K562 (cell line): ENCODE data around the gene ITGB6. TPM values are rescaled to one million over a fixed set of nuclear protein-coding genes. Genes with fewer than 3 reads are reported as not detected.

Experiments used
- ATAC-seq: fragments of 200-7000 bp; cut with Tn5 transposase; 3 replicates; pipeline ENCODE4 v1.9.1; 2020; ENCODE audit warnings: moderate library complexity
- BruUV-seq: library from RNA; stranded (reverse); fragments of 400-500 nt; replicated peaks from 2 replicates; lab custom pipeline; 2021; lab: Mats Ljungman, UMichigan
- CTCF ChIA-PET: fragments of 300-600 bp; formaldehyde crosslinking; extraction: SDS; loops from one replicate; lab custom pipeline; 2021; ENCODE audit warnings: low intra/inter-chr PET ratio; lab: Yijun Ruan, JAX
- POLR2A ChIA-PET: fragments of 300-600, 350-650 bp; sonication (Branson Sonifier 250); formaldehyde crosslinking; extraction: SDS; loops from one replicate; lab custom pipeline; 2021; ENCODE audit warnings: antibody characterized with exemption, inconsistent platforms; lab: Yijun Ruan, JAX
- DNase-seq, 4 experiments: peaks; one replicate each; pipeline versions ENCODE4 v3.0.0 to v3.0.0-alpha.2; 2011 to 2018; ENCODE audit warnings: low spot score in 3 of 4, mixed read lengths in 3 of 4; ENCODE audit errors: extremely low read depth in 1 of 4
- FAIRE-seq: peaks from 2 replicates; lab custom pipeline; 2011; peaks lifted over from hg19 to GRCh38; lab: Jason Lieb, UNC
- H2AFZ ChIP-seq: 2 replicates; pipeline ENCODE4 v1.6.0; 2011; ENCODE audit warnings: low read depth, low read length, control low read depth, inconsistent platforms
- H3K27ac ChIP-seq: fragments of 200-600 bp; 3 replicates; pipeline ENCODE4 v1.8.0; 2011; ENCODE audit warnings: low read depth, mild to moderate bottlenecking, control low read depth, inconsistent platforms, low read length, moderate library complexity, mixed read lengths; ENCODE audit errors: extremely low read depth
- H3K27me3 ChIP-seq, 2 experiments: fragments of 300-600 bp in 1 of 2; 2 replicates in 1 of 2; 3 replicates in 1 of 2; pipeline versions ENCODE4 v1.6.0 to v1.8.0; 2011; ENCODE audit warnings: inconsistent platforms in 2 of 2, low read length in 2 of 2, mild to moderate bottlenecking in 1 of 2, mixed read lengths in 1 of 2, moderate library complexity in 1 of 2; ENCODE audit not compliant: control insufficient read depth in 2 of 2, insufficient read depth in 2 of 2
- H3K36me3 ChIP-seq: fragments of 300-600 bp; 3 replicates; pipeline ENCODE4 v1.8.0; 2011; ENCODE audit warnings: mild to moderate bottlenecking, low read length, inconsistent platforms; ENCODE audit not compliant: control insufficient read depth, insufficient read depth
- H3K4me1 ChIP-seq, 2 experiments: fragments of 200-600 bp in 1 of 2; replicated peaks in 1 of 2; 2 replicates in 1 of 2; 3 replicates in 1 of 2; pipeline versions ENCODE4 v1.5.1 to v1.8.0; 2011; ENCODE audit warnings: inconsistent platforms in 2 of 2, low read length in 2 of 2, mild to moderate bottlenecking in 1 of 2, mixed read lengths in 1 of 2, moderate library complexity in 1 of 2; ENCODE audit not compliant: control insufficient read depth in 2 of 2, insufficient read depth in 2 of 2
- H3K4me2 ChIP-seq: 2 replicates; pipeline ENCODE4 v1.6.1; 2011; ENCODE audit warnings: low read length, control low read depth, inconsistent platforms, mixed read lengths; ENCODE audit not compliant: insufficient read depth
- H3K4me3 ChIP-seq: fragments of 200-600 bp; sonication (generic), shearing (Covaris generic); 2 replicates; pipeline ENCODE4 v1.5.1; 2016; ENCODE audit warnings: control low read depth, inconsistent platforms
- H3K79me2 ChIP-seq: fragments of 200-600 bp; 3 replicates; pipeline ENCODE4 v1.8.0; 2011; ENCODE audit warnings: low read length, inconsistent platforms; ENCODE audit not compliant: control insufficient read depth, insufficient read depth
- H3K9ac ChIP-seq, 2 experiments: 2 replicates each; pipeline versions ENCODE4 v1.6.0 to v1.6.1; 2011; ENCODE audit warnings: low read depth in 2 of 2, low read length in 2 of 2, control low read depth in 1 of 2, inconsistent platforms in 1 of 2, mild to moderate bottlenecking in 1 of 2, mixed read lengths in 1 of 2; ENCODE audit not compliant: insufficient read depth in 1 of 2
- H3K9me1 ChIP-seq: one replicate; pipeline ENCODE4 v1.6.0; 2011; ENCODE audit warnings: inconsistent platforms, mild to moderate bottlenecking, low read length, moderate library complexity; ENCODE audit not compliant: control insufficient read depth, insufficient read depth
- H3K9me3 ChIP-seq: replicated peaks from 2 replicates; pipeline ENCODE4 v1.5.1; 2011; ENCODE audit warnings: low read depth, low read length, inconsistent platforms; ENCODE audit not compliant: control insufficient read depth, insufficient read depth
- H4K20me1 ChIP-seq: replicated peaks from 2 replicates; pipeline ENCODE4 v1.6.1; 2011; ENCODE audit warnings: low read length, inconsistent platforms, mixed read lengths; ENCODE audit not compliant: control insufficient read depth, insufficient read depth
- BRD9 ChIP-seq: fragments of 450-650 bp; IDR thresholded peaks from 2 replicates; pipeline ENCODE4 v1.6.1; 2018; ENCODE audit warnings: low read depth; ENCODE audit not compliant: partially characterized antibody
- CCNT2 ChIP-seq: IDR thresholded peaks from 2 replicates; pipeline ENCODE4 v1.6.1; 2011; ENCODE audit warnings: borderline replicate concordance, low read depth, mild to moderate bottlenecking, moderate library complexity, mixed read lengths, low read length; ENCODE audit not compliant: insufficient read length; ENCODE audit errors: extremely low read depth
- CHD2 ChIP-seq: IDR thresholded peaks from 2 replicates; pipeline ENCODE4 v1.6.1; 2011; ENCODE audit warnings: low read depth, low read length
- DDX20 ChIP-seq: fragments of 450-650 bp; IDR thresholded peaks from 2 replicates; pipeline ENCODE4 v1.6.1; 2016; ENCODE audit warnings: missing genetic modification characterization, low read depth, mild to moderate bottlenecking, missing compliant biosample characterization, moderate library complexity
- EZH2 ChIP-seq: IDR thresholded peaks from 2 replicates; pipeline ENCODE4 v1.6.1; 2012; ENCODE audit warnings: low read depth, mild to moderate bottlenecking, inconsistent platforms, low read length, borderline replicate concordance
- MTA3 ChIP-seq: fragments of 450-650 bp; formaldehyde crosslinking; IDR thresholded peaks from 2 replicates; pipeline ENCODE4 v1.6.1; 2017; ENCODE audit warnings: mild to moderate bottlenecking, borderline replicate concordance
- NCOA2 ChIP-seq, 2 experiments: fragments of 450-650 bp; IDR thresholded peaks; 2 replicates each; pipeline ENCODE4 v1.6.1; 2018; ENCODE audit warnings: mild to moderate bottlenecking in 2 of 2, moderate library complexity in 1 of 2; ENCODE audit not compliant: partially characterized antibody in 2 of 2
- SOX6 ChIP-seq: fragments of 450-650 bp; IDR thresholded peaks from 2 replicates; pipeline ENCODE4 v1.6.1; 2014; ENCODE audit warnings: mild to moderate bottlenecking
- TAF9B ChIP-seq: fragments of 450-650 bp; IDR thresholded peaks from 2 replicates; pipeline ENCODE4 v1.6.1; 2018; ENCODE audit warnings: mild to moderate bottlenecking; ENCODE audit not compliant: partially characterized antibody
- THRAP3 ChIP-seq: fragments of 450-650 bp; IDR thresholded peaks from 2 replicates; pipeline ENCODE4 v1.6.1; 2016; ENCODE audit warnings: mild to moderate bottlenecking, inconsistent platforms, borderline replicate concordance
- TRIM24 ChIP-seq, 2 experiments: fragments of 450-650 bp; IDR thresholded peaks; 2 replicates each; pipeline ENCODE4 v1.6.1; 2016
- ZNF212 ChIP-seq: fragments of 450-650 bp; formaldehyde crosslinking; IDR thresholded peaks from 2 replicates; pipeline ENCODE4 v1.4.0; 2020; ENCODE audit warnings: mild to moderate bottlenecking
- ZNF695 ChIP-seq: fragments of 450-650 bp; formaldehyde crosslinking; IDR thresholded peaks from 2 replicates; pipeline ENCODE4 v1.4.0; 2020; ENCODE audit warnings: mild to moderate bottlenecking, moderate library complexity
- ZSCAN32 ChIP-seq: fragments of 450-650 bp; formaldehyde crosslinking; IDR thresholded peaks from 2 replicates; pipeline ENCODE4 v1.4.0; 2020; ENCODE audit warnings: mild to moderate bottlenecking, moderate library complexity
- WGBS: fragments of 100-300 bp; shearing (Covaris generic); methylation state at CpG from one replicate; pipeline ENCODE4 v1.1.6; 2016; ENCODE audit warnings: low coverage, mixed read lengths; ENCODE audit not compliant: insufficient coverage; ENCODE audit errors: missing lambda C conversion rate; 5-methylcytosine and 5-hydroxymethylcytosine counted together
- in situ Hi-C: fragments of 300-500 bp; cut with MboI; formaldehyde crosslinking; loops from 4 replicates; pipeline ENCODE4 v1.15.0; 2018; ENCODE audit warnings: inconsistent platforms, mixed read lengths
- intact Hi-C: fragments of 100-400 bp; cut with micrococcal nuclease; formaldehyde crosslinking; loops from 2 replicates; pipeline ENCODE4 v1.14.2; 2022
- polyA plus RNA-seq, 8 experiments: library from polyadenylated mRNA; depleted of rRNA in 4 of 8; stranded (reverse) in 5 of 8; unstranded in 3 of 8; fragments of >200 nt; fragmentation: Nextera tagmentation in 2 of 8; fragmentation: Illumina TruSeq in 1 of 8; extraction: Ambion mirVana in 2 of 8; extraction: Trizol in 1 of 8; gene quantifications; 2 replicates each; pipeline versions ENCODE4 v1.2.1 to v1.2.3, GENCODE V29; 2011 to 2014; ENCODE audit warnings: inconsistent platforms in 1 of 8, missing spikeins in 1 of 8
- total RNA-seq, 7 experiments: library from RNA; depleted of rRNA in 6 of 7; stranded (reverse); fragments of >200 nt in 6 of 7; fragmentation: Illumina TruSeq in 2 of 7; extraction: Trizol in 2 of 7; gene quantifications; 2 replicates each; pipeline versions ENCODE4 v1.2.1 to v1.2.3, GENCODE V29; 2011 to 2021; ENCODE audit warnings: low replicate concordance in 1 of 7
- TF ChIP-seq, protein P1 (sequence below): fragments of 450-650 bp; formaldehyde crosslinking; IDR thresholded peaks from 2 replicates; pipeline ENCODE4 v1.4.0; 2020; ENCODE audit warnings: mild to moderate bottlenecking

Gene ITGB6
- total and polyA plus RNA-seq, 9 of the 15 experiments (the other 6 are each of a cell fraction or from before 2014, with no cell fraction given), result 0.18 TPM; not detected in 8

GRCh38 chr2:160114020-160114419 is 86.1 kb downstream of the ITGB6 start:
- Histone ChIP-seq H4K20me1 (no peaks in the 10 kb centered on the region), H2AFZ (no peak overlapping the region), H3K79me2 (no peaks in the 10 kb centered on the region), H3K36me3 (no peaks in the 10 kb centered on the region), H3K27me3 (no peaks in the 10 kb centered on the region), H3K4me3 (no peak overlapping the region), H3K4me2 (no peak overlapping the region), H3K9me1 (no peaks in the 10 kb centered on the region)
- POLR2A ChIA-PET, result no interaction called here
- intact Hi-C loops, result no loop called here
- WGBS, result 0% methylated on average over 3 of the region's 3 CpGs
- DNase-seq, result no peak
- no TSS peak for BruUV-seq
- TF ChIP-seq SOX6, result no peak
- no peak for TF ChIP-seq MTA3
- TF ChIP-seq, all 486 proteins: peak for 0
- H3K27ac ChIP-seq, result no peak overlapping the region
- no peaks in the 10 kb centered on the region for H3K9me3 ChIP-seq
- H3K4me1 ChIP-seq, result no peaks in the 10 kb centered on the region
- in situ Hi-C loops, result no loop called here
- FAIRE-seq (no peak), ATAC-seq (no peak)
- no peak overlapping the region for H3K9ac ChIP-seq
- CTCF ChIA-PET, result no interaction called here

GRCh38 chr2:160111951-160112798 is 87.9 kb downstream of the ITGB6 start:
- no TSS peak for BruUV-seq
- intact Hi-C loops, result loop anchor here (2.0 kb wide), 1 partner anchor 883 kb away; no protein-coding TSS in a partner anchor
- ATAC-seq (no peak), FAIRE-seq (no peak), DNase-seq (no peak)
- POLR2A ChIA-PET, result no interaction called here
- Histone ChIP-seq H3K36me3 (no peaks in the 10 kb centered on the region), H3K4me2 (no peak overlapping the region), H3K27me3 (no peaks in the 10 kb centered on the region), H3K9me1 (no peaks in the 10 kb centered on the region), H3K4me1 (no peaks in the 10 kb centered on the region), H3K9ac (no peak overlapping the region), H3K79me2 (no peaks in the 10 kb centered on the region), H3K4me3 (no peak overlapping the region), H3K27ac (no peak overlapping the region), H2AFZ (no peak overlapping the region), H4K20me1 (no peaks in the 10 kb centered on the region), H3K9me3 (no peaks in the 10 kb centered on the region)
- in situ Hi-C loops, result no loop called here
- 0% methylated on average over 8 of the region's 8 CpGs for WGBS
- CTCF ChIA-PET, result interaction anchor here (0.6 kb wide), 2 partner anchors 17 to 1905 kb away, joined by 5 to 7 read pairs; no protein-coding TSS in a partner anchor
- TF ChIP-seq CHD2, result no peak
- TF ChIP-seq EZH2, result no peak
- TF ChIP-seq TAF9B, result no peak
- TF ChIP-seq NCOA2 (IDR thresholded peaks at IDR 0.05; ENCODE audit: partially characterized antibody in 2 of 2), result no peak
- TF ChIP-seq BRD9, result no peak
- no peak for TF ChIP-seq ZNF695
- no peak for TF ChIP-seq TRIM24 (IDR thresholded peaks at IDR 0.05)
- no peak for TF ChIP-seq ZSCAN32 (CRISPR knock-in tag)
- no peak for TF ChIP-seq THRAP3
- TF ChIP-seq DDX20 (tag), result no peak
- TF ChIP-seq, protein P1, sequence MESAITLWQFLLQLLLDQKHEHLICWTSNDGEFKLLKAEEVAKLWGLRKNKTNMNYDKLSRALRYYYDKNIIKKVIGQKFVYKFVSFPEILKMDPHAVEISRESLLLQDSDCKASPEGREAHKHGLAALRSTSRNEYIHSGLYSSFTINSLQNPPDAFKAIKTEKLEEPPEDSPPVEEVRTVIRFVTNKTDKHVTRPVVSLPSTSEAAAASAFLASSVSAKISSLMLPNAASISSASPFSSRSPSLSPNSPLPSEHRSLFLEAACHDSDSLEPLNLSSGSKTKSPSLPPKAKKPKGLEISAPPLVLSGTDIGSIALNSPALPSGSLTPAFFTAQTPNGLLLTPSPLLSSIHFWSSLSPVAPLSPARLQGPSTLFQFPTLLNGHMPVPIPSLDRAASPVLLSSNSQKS (CRISPR knock-in tag), result no peak
- TF ChIP-seq CCNT2, result no peak
- no peak for TF ChIP-seq ZNF212 (CRISPR knock-in tag)
